ENCODE measurements around the gene TMEFF2. TPM values are rescaled to one million over a fixed set of nuclear protein-coding genes. Genes with fewer than 3 reads are reported as not detected.

The TMEFF2 gene
- total and polyA plus RNA-seq, 2 of the 8 experiments (the other 6 are each of a cell fraction or from before 2014, with no cell fraction given) = 0.91 to 3.7 TPM

DNA sequence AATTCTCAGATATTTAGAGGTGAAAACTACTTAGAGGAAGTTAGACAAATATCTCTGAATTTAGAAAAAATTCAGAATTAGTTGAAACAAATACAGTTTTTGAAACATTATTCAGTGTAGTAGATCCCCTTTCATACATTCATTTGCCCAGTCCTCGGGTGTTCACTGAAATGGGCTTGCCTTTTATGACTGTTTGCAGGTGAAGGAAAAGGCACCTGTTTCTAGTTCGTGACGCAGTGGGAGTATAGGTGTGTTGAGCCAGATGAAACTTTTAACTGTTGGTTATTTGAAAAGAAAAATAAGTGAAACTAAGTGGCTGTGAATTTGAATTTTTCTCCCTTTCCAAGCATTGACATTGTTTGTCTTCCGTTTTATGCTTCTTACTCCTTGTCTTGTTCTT lies 28.9 kb downstream of the TMEFF2 start:
- no peak overlapping the region for H3K18ac ChIP-seq (ENCODE audit: extremely low read depth, low read length)
- FAIRE-seq = no peak
- no peak for TF ChIP-seq JUND (IDR thresholded peaks at IDR 0.05; ENCODE audit: low read length)
- no peak for TF ChIP-seq GTF2F1 (IDR thresholded peaks at IDR 0.05; ENCODE audit: borderline replicate concordance, low read depth, low read length)
- TF ChIP-seq RNF2 (IDR thresholded peaks at IDR 0.05; ENCODE audit: borderline replicate concordance, low read depth, low read length, missing control alignments, poor library complexity, severe bottlenecking) = no peak
- TF ChIP-seq RBBP5 (IDR thresholded peaks at IDR 0.05; ENCODE audit: borderline replicate concordance, low read depth, low read length) = no peak
- TF ChIP-seq SIRT6 (IDR thresholded peaks at IDR 0.05; ENCODE audit: low read length) = no peak
- no peak for TF ChIP-seq RAD21 (IDR thresholded peaks at IDR 0.05 in 1 of 2, conservative IDR thresholded peaks at IDR 0.05 in 1 of 2; ENCODE audit: low read depth in 2 of 2, low read length in 2 of 2)
- TF ChIP-seq, protein P1, sequence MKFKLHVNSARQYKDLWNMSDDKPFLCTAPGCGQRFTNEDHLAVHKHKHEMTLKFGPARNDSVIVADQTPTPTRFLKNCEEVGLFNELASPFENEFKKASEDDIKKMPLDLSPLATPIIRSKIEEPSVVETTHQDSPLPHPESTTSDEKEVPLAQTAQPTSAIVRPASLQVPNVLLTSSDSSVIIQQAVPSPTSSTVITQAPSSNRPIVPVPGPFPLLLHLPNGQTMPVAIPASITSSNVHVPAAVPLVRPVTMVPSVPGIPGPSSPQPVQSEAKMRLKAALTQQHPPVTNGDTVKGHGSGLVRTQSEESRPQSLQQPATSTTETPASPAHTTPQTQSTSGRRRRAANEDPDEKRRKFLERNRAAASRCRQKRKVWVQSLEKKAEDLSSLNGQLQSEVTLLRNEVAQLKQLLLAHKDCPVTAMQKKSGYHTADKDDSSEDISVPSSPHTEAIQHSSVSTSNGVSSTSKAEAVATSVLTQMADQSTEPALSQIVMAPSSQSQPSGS (IDR thresholded peaks at IDR 0.05; ENCODE audit: low read length) = no peak
- TF ChIP-seq YY1 (IDR thresholded peaks at IDR 0.05; ENCODE audit: low read depth, low read length) = no peak
- TF ChIP-seq EGR1 (IDR thresholded peaks at IDR 0.05; ENCODE audit: borderline replicate concordance, low read depth, low read length) = no peak
- TF ChIP-seq SUZ12 (IDR thresholded peaks at IDR 0.05; ENCODE audit: low read length) = no peak
- no peak for TF ChIP-seq TBP (IDR thresholded peaks at IDR 0.05; ENCODE audit: low read depth, low read length)
- no peak for TF ChIP-seq EP300 (IDR thresholded peaks at IDR 0.05; ENCODE audit: borderline replicate concordance in 1 of 2, low read depth in 2 of 2, low read length in 2 of 2)
- no peak for TF ChIP-seq CHD1 (IDR thresholded peaks at IDR 0.05; ENCODE audit: low read depth, low read length)

More for the DNA sequence above, 28.9 kb downstream of the TMEFF2 start:
- Histone ChIP-seq H3K79me1 (ENCODE audit: low read depth, low read length) (no peaks in the 10 kb centered on the region), H3K36me3 (ENCODE audit: control insufficient read depth in 2 of 4, insufficient read depth in 4 of 4, low read length in 3 of 4) (no peaks in the 10 kb centered on the region), H3K4ac (replicated peaks; ENCODE audit: insufficient read length, low read depth, low read length) (no peak overlapping the region), H2BK5ac (ENCODE audit: low read depth, low read length) (no peak overlapping the region), H2AK5ac (ENCODE audit: low read depth, low read length) (no peak overlapping the region), H4K5ac (ENCODE audit: insufficient read length, low read depth, low read length) (no peak overlapping the region), H3K4me1 (replicated peaks in 1 of 4; ENCODE audit: control insufficient read depth in 3 of 4, insufficient read depth in 4 of 4, low read length in 3 of 4) (no peaks in the 10 kb centered on the region), H4K20me1 (replicated peaks in 1 of 2; ENCODE audit: control insufficient read depth in 1 of 2, insufficient read depth in 2 of 2, low read length in 2 of 2) (no peaks in the 10 kb centered on the region), H4K91ac (replicated peaks; ENCODE audit: insufficient read length, low read length) (no peak overlapping the region), H3K27ac (ENCODE audit: low read depth, low read length) (no peak overlapping the region), H3K4me2 (ENCODE audit: insufficient read depth in 1 of 2, low read depth in 2 of 2, low read length in 2 of 2) (no peak overlapping the region), H2BK120ac (replicated peaks; ENCODE audit: low read depth, low read length) (no peak overlapping the region), H3K4me3 (ENCODE audit: extremely low read depth in 1 of 4, insufficient read depth in 2 of 4, low read depth in 3 of 4, low read length in 4 of 4) (no peak overlapping the region), H3K56ac (replicated peaks; ENCODE audit: insufficient read length, low read depth, low read length) (no peak overlapping the region), H2AFZ (ENCODE audit: low read length) (no peak overlapping the region), H3K79me2 (ENCODE audit: control insufficient read depth in 1 of 2, insufficient read depth in 2 of 2, low read length in 2 of 2) (no peaks in the 10 kb centered on the region), H2BK12ac (ENCODE audit: low read depth, low read length) (no peak overlapping the region), H2BK15ac (ENCODE audit: low read length) (no peak overlapping the region), H3K27me3 (replicated peaks in 1 of 4; ENCODE audit: control insufficient read depth in 3 of 4, extremely low read depth in 1 of 4, insufficient read depth in 3 of 4, low read length in 3 of 4) (no peaks in the 10 kb centered on the region), H3K9me3 (ENCODE audit: insufficient read depth in 2 of 2, low read depth in 1 of 2, low read length in 1 of 2) (no peaks in the 10 kb centered on the region), H3K9ac (replicated peaks in 1 of 4; ENCODE audit: extremely low read depth in 1 of 4, low read depth in 3 of 4, low read length in 3 of 4) (no peak overlapping the region), H4K8ac (ENCODE audit: extremely low read depth, insufficient read depth, low read length) (no peak overlapping the region), H3K23ac (ENCODE audit: insufficient read length) (no peak overlapping the region), H2BK20ac (ENCODE audit: low read length) (no peak overlapping the region), H3K14ac (ENCODE audit: insufficient read length) (no peak overlapping the region), H3K23me2 (ENCODE audit: low read depth, low read length) (no peaks in the 10 kb centered on the region)
- CTCF ChIA-PET (ENCODE audit: partially characterized antibody) = no interaction called here
- 93% methylated on average over 4 of the region's 4 CpGs; no CpG with 5 or more reads in 1 of the 2 experiments for WGBS, 2 experiments (ENCODE audit: extremely low coverage in 1 of 2, insufficient coverage in 1 of 2, insufficient read length in 1 of 2, insufficient replicate concordance in 2 of 2, low coverage in 1 of 2, low lambda C conversion rate in 2 of 2, missing lambda C conversion rate in 1 of 2)
- POLR2A ChIA-PET (ENCODE audit: partially characterized antibody) = no interaction called here
- no peak for DNase-seq (ENCODE audit: low read depth in 1 of 2, low spot score in 2 of 2)

Measured in H1 (cell line).